GM21723 (cell line): ENCODE results near the gene TRAF7.

Experiments used
- ATAC-seq: cut with Tn5 transposase; IDR thresholded peaks from one replicate; pipeline ENCODE4 v1.9.1; 2021; ENCODE audit warnings: mild to moderate bottlenecking, moderate library complexity; ENCODE audit not compliant: unreplicated experiment

The TRAF7 gene

DNA sequence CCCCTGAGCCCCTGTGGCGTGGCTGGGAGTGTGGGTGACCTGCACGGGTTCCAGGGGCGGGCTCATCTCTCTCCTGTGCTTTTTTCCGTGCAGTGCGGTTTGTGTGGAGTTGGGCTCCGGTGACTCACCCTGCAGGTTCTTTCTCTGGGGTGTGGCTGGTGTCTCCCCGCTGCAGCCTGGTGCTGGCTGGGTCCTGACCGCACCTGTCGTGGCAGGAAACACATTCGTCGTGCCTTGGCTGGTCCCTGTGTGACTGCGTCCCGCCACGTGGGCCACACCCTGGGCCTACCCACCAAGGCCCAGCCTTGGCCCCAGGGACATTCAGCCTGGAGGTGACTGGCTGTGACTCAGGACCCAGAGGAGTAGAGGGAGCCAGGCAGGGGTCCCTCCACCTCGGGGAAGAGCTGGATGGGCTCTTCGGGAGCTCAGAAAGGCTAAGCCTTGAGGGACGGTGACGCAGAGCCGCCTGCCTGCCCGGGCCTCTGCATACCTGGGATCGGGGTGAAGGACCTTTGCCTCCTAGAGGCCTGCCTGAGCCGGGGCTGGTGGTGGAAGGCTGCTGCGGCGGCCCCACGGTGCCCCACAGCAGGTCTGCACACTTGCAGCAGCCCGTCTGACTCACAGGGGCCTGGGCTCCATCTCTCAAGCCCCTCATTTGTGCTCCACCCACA, 7.8 kb downstream of the TRAF7 start:
- ATAC-seq, result no peak

DNA sequence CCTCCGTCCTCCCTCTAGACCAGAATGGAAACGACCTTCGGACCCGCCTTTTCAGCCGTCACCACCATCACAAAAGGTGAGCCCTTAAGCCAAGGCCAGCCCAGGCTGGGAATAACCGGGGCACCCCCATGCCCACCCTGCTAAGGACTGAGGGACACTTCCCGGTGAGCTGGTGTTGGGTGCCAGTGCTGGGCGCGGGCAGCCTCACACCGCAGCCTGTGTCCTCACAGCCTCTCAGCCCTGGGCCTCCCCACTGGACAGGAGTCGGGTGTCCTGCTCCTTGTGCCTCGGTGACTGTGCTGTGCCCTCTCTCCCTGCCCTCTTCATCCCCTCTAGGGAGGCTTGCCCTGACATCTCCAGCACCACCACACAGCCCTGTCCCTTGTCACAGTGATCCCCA, 10.3 kb downstream of the TRAF7 start:
- ATAC-seq, result no peak

DNA sequence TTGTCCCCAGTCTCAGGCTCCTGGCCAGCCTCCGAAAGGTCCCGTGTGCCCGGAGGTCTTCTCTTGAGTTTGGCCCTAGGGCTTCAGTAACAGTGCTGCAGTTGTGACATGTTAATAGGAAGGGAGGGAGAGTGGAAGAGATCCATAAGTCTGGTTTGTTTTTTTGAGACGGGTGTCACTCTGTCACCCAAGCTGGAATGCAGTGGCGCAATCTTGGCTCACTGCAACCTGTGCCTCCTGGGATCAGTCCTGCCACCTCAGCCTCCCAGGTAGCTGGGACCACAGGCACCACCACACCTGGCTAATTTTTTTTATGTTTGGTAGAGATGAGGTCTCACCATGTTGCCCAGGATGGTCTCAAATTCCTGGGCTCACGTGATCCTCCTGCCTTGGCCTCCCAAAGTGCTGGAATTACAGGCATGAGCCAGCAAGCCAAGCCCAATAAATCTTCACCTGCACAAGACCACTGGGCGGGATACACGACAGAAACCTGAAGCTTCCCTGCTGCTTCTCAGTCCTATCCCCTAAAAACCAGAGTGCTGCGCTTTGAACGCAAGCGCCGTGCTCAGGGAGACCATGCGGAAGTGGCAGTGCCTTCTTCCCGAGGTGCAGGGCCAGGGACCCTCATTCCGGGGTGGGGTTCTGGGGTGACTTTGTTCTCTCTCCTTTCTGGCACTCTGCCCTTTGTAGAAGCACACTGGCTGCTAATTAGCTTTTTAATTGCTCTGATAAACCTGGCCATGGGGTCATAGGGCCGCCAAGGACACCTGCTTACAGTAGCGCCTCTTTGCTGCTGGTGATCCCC, 10.9 kb downstream of the TRAF7 start:
- no peak for ATAC-seq

DNA sequence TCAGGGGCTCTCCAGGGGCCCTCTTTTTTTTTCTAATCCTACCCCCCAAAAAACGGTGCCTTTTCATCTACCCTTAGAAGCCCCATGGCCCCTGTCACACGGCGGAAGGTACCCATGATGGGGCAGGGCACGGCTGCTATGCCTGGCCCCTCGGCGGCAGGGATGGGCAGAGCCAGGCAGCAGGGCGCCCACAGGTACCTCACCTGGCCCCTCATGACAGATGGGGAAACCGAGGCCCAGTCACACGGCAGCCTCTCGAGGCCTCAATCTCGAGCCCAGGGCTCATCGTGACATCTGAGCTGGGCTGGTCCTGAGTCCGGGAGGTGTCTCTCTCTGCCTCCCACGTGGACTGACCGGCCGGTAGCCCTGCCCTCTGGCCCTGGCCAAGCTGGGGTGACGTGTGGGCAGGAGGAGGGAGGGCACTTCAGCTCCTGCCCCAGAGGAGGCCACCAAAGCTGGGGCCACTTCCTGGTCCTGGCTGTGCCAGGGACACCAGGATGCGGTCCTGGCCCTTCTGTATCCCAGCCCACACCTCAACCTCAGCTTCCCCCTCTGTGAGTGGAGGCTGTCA, 11.6 kb downstream of the TRAF7 start:
- ATAC-seq, result no peak

DNA sequence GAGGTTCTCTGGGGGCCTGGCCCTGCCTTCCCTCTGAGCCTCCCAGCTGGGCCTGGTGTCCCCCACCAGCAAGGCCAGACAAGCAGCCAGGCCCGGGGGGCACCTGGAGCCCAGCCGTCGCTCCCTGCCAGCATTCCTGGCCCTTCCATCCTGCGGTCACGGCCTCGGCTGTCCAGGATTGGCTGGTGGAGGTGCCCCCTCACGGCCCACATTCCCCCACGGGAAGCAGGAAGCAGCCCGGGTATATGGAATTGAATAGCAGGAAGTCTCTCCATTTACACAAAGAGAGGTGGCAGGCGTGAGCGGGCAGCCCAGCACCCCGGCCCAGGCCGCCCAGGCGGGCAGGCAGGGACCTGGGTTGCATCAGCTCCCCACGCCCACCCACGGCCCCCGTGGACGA, 14.5 kb downstream of the TRAF7 start:
- no peak for ATAC-seq

DNA sequence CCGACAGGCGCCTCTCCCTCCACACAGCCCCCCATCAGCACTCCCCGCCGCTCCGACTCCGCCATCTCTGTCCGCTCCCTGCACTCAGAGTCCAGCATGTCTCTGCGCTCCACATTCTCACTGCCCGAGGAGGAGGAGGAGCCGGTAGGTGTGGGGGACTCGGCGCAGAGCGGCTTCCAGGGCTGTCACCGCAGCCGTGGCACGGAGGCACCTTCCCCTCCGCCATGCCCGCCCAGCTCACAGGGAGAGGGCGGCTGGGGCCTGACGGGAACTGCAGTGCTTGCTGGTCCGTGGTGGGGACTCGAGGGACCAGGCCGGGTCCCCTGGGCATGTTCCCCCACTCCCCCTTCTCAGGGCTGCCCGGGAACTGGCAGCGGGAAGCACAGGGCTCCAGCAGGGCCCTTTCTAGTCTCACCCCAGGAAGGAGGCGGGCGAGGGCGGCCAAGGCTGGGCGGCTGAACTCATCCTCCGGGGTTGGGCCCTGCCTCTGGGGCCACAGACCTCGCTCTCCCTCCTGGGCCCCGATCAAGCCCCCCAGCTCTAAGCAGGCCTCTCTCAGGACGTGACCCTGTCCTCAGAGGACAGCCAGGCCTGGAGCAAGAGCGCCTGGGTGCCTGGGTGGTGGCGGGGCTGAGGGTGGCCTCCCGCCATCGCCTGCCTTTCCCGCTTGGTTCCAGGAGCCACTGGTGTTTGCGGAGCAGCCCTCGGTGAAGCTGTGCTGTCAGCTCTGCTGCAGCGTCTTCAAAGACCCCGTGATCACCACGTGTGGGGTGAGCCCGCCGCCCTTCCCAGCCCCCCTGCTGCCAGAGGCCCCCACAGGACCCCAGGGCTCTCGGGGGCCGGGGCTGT, 15.2 kb downstream of the TRAF7 start:
- ATAC-seq, result no peak

DNA sequence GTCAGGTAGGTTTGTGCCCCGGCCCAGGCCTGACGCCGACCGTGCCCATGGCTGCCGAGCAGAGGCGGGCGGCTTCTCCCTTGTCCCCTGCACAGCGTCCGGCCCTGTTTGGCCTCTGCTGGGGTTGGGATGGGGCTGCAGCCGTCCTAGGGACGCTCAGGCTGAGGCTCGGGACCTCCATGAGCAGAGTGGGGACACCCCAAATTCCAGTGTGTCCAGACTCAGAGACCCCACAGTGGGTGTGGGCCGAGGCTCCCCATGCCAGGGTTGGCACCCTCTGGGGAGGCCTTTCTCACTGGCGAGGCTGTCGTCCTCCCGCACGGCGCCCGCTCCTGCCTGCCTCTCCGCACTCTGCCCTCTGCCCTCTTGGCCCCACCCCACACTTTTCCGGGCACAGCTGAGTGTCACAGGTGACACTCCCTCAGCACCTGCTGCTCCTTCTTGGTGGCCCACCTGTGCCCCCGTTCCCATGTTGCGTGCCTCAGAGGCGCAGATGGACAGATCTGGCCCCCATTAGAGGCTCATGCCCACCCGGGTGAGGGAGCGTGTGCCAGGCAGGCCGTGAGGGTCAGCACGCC, 16.1 kb downstream of the TRAF7 start:
- ATAC-seq, result no peak

DNA sequence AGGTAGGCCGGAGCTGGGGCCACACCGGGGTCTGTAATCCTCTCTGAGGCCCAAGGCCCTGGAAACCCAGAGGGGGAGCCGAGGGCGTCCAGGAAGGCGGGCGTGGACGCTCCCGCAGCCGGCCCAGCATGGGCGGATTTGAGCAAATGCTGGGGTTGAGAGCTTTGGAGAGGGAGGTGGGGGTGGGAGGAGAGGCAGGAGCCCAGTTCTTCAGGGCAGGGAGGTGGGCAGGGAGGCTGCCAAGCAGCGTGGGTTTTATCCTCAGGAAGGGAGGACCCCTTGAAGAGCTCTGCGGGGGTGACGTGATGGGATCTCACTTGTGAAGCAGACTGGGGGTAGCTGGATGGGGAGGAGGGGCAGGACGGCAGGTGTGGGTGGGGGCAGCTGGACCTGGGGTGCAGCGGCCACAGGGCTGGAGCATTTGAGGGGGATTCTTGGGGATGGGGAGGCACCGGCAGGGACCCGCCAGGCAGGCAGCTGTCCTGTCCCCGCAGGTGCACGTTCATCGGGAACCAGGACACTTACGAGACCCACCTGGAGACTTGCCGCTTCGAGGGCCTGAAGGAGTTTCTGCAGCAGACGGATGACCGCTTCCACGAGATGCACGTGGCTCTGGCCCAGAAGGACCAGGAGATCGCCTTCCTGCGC, 17.2 kb downstream of the TRAF7 start:
- no peak for ATAC-seq

DNA sequence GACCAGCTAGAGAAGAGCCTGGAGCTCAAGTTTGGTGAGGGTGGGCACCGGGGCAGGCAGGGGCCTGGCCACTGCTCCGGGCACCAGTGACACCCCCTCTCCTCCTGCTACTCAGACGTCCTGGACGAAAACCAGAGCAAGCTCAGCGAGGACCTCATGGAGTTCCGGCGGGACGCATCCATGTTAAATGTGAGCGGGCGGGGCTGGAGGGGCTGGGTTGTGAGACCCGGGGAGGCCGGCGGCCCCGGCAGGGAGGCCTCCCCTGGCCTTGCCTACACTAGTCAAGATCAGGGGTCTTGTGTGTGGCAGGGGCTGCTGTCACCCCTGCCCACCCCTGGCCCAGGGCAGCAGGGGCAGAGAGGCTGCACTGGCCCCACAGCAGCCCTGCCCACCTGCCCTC, 17.8 kb downstream of the TRAF7 start:
- no peak for ATAC-seq

DNA sequence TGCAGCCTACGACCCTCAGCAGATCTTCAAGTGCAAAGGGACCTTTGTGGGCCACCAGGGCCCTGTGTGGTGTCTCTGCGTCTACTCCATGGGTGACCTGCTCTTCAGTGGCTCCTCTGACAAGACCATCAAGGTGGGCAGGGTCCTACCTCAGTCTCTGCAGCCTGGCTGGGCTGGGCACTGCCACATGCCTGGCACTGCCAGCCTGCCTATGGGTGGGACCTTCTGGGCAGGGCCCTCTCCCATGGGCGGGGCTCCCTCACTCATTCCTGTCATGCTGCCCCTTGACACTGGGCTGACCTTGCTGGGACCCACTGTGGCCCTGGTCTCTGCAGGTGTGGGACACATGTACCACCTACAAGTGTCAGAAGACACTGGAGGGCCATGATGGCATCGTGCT, 18.3 kb downstream of the TRAF7 start:
- no peak for ATAC-seq

DNA sequence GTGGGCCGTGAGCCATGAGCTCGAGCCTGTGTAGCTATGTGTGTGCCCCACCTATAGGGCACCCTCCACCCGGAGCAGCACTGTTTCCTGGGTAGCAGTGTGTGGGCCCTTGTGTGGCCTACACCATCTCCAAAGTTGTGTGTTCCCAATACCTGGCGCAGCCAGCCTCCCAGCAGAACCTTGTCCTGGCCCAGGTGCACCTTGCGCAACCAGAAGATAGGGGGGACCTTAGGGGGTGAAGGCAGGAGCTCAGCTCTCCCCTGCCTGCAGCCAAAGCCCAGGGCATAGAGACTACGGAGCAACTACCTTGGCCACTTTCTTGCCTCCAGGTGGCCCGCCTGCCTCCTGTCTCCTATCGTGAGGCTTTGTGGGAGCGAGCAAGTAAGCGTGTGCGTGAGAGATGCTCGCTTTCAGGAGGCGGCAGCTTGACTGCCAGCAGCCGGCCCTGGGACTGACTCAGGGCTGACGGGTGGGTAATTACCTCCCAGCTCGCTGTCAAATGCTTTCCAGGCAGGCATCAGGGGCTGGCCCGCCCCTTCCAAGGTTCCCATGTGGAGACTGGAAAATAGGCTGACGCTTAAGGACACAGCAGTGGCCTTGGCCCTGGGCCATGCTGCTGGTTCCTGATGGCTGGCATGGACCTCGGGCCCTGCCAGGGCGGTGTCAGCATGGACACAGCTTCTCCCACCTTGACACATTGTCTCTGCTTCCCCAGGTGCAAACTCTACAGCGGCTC, 19.0 kb downstream of the TRAF7 start:
- no peak for ATAC-seq

DNA sequence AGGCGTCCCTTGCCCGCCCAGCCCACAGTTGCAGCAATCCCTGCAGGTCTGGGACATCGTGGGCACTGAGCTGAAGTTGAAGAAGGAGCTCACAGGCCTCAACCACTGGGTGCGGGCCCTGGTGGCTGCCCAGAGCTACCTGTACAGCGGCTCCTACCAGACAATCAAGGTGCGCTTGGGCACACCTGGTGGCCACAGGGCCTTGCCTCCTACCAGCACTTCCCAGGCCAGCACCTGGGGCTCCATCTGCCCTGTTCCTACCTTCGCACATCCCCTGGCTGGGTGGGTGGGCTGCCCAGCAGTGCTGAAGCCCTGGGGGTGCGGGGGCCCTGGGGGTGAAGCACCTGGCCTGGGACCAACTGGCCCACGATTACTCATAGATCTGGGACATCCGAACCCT, 19.9 kb downstream of the TRAF7 start:
- no peak for ATAC-seq

DNA sequence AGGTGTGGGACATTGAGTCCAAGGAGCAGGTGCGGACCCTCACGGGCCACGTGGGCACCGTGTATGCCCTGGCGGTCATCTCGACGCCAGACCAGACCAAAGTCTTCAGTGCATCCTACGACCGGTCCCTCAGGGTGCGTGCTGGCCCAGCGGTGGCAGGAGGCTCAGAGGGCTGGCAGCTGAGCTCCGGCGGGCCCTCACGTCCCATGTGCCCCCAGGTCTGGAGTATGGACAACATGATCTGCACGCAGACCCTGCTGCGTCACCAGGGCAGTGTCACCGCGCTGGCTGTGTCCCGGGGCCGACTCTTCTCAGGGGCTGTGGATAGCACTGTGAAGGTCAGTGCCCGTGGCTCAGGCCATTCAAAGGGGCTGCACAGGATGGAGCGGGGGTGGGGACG, 20.5 kb downstream of the TRAF7 start:
- no peak for ATAC-seq

DNA sequence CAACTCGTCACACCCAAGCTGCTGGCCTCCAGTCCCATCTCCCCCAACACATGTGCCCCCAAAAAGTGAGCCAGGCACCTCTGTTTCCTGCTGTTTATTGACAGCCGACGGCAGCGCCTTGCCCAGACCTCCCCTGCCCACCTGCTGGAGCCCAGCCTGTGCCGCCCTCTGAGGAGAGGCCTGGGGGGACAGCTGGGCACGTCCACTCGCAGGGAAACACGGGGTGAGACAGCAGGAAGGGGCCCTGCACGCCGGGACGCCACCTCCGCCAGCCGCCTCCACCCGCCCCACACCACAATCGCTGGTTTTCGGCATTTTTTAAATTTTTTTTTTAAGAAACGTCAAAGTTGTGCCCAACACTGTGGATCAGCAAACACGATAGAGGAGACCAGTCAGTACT, 21.5 kb downstream of the TRAF7 start:
- no peak for ATAC-seq

DNA sequence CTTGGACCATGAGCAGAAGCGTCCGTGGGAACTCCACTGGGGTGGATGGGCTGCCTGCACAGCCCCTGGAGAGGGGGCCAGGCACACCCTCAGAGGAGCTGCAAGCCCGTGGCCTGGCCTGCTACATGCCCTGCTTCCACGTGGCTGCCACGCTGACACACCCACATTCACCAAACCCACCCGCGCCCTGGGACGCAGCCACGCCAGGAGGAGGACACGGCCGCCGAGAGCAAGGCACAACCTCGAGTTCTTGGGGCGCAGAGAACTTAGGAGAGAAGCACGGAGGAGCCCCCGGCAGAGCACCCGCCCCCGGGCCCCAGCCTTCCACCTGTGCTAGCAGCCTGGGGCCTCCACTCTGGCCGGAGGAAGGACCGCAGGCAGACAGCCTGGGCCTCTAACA, 22.0 kb downstream of the TRAF7 start:
- ATAC-seq, result no peak

DNA sequence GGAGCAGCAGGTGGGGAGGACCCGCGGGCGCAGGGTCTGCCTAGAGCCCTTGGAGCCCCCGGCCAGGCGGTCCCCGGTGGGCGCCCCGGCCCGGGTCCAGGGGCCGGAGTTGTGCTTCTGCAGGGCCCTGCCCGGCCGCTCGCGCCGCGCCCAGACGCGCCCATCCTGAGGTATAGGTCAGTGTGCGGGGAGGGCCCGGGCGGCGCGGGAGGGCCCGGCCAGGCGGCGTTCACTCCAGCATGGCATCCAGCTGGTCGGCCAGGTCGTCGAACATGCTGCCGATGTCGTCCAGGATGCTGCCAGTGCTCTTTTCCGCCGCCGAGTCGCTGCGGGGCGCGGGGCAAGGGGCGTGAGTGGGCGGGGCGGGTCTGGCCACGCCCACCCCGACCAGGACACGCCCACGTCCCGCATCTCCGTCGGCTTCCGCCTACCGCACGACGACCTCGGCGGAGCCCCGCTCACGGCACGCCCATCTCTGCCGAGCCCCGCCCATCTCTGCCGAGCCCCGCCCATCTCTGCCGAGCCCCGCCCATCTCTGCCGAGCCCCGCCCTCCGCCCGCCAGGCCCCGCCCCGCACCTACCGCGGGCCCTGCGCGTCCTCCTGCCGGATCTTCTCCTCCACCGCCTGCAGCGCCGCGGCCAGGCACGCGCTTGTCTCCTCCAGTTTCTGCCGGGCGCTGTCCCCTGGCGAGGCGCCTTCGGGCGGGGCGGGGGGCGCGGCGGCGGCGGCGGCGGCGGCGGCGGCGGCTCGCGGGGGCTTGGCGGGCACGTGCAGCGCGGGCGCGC, 22.9 kb downstream of the TRAF7 start:
- no peak for ATAC-seq

DNA sequence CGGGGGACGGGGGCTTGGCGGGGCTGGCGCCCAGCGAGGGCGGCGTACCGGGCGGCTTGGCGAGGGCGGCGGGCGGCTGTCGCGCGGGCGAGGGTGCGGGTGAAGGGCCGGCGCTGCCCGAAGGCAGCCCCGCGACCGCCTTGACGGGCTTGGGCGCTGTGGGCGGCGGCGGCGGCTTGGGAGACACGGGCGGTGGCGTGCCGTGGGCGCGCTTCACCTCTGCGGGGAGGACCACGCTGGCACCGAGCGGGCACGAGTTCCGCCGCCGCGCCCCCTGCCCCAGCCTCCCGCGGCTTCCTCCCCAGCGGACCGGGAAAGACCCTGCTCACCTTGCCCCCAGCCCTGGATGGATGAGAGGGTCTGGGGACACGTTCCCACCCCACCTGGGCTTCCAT, 23.5 kb downstream of the TRAF7 start:
- no peak for ATAC-seq

DNA sequence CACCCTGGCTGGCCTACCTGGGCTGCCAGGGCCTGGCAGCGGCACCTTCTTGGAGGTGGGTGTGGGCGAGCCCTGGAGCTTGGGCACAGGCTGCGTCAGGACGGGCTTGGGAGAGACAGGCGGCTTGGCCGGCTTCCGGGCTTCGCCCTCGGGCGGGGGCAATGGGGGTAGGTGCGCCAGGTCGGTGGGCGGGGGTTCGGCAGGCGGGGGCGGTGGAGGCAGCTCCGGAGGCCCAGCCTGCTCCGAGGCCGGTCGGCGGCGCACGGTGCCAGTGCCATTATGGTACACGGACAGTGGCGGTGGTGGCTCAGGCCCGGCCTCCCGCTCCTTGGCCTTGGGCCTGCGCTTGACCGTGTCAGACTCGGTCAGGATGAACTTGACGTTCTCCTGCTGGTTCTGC, 24.0 kb downstream of the TRAF7 start:
- no peak for ATAC-seq

DNA sequence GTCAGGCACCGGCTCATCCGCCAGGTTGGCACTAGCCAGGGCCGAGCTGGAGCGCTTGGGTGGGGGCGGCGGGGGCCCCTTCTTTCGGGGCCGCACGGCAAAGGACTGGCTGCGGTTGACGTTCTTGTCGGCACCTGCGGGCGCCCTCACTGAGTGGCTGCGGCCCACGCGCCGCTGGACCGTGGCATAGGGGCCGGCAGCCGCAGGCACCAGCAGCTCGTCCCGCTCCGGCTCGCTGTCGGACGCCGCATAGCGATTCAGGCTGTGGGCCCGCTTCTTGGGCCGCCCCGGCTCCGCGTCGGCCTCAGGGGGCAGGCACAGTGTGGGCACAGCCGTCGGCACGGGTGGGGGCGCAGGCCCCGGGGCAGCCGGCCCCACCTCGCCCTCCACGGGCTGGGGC, 24.9 kb downstream of the TRAF7 start:
- no peak for ATAC-seq
